NB4 (cell line): Measurements from ENCODE around the gene ZDHHC7.

Experiments used
- POLR2A ChIP-seq: IDR thresholded peaks from 2 replicates; pipeline ENCODE4 v1.6.1; 2011; ENCODE audit warnings: mild to moderate bottlenecking; ENCODE audit not compliant: insufficient read length; ENCODE audit errors: extremely low read depth
- TF ChIP-seq, protein P1 (sequence below): IDR thresholded peaks from one replicate; pipeline ENCODE4 v1.5.1; 2012; ENCODE audit warnings: low read depth, low read length
- TF ChIP-seq, protein P2 (sequence below): IDR thresholded peaks from 2 replicates; pipeline ENCODE4 v1.6.1; 2011; ENCODE audit warnings: low read depth, low read length

DNA sequence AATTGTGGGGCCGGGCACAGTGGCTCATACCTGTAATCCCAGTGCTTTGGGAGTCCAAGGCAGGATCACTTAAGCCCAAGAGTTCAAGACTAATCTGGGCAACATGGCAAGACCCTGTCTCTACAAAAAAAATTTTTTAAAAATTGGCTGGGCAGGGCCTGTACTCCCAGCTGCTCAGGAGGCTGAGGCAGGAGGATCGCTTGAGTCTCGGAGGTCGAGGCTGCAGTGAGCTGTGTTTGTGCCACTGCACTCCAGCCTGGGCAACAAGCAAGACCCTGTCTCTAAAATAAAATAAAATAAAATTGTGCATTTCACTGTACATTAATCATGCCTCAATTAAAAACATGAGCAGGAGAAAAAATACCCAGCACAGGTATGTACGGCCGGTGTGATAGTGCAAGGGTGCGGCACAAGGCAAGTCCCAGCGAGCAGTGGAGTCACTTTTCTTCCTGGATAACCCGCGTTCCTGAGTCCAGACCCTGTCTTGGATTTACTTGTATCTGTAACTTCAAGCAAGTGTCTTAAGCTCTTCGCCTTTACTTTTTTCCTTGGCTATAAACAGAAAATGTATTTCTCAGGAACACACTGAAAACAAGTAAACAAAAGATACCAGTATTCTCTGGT lies 11.4 kb downstream of the ZDHHC7 start:
- TF ChIP-seq, protein P1, sequence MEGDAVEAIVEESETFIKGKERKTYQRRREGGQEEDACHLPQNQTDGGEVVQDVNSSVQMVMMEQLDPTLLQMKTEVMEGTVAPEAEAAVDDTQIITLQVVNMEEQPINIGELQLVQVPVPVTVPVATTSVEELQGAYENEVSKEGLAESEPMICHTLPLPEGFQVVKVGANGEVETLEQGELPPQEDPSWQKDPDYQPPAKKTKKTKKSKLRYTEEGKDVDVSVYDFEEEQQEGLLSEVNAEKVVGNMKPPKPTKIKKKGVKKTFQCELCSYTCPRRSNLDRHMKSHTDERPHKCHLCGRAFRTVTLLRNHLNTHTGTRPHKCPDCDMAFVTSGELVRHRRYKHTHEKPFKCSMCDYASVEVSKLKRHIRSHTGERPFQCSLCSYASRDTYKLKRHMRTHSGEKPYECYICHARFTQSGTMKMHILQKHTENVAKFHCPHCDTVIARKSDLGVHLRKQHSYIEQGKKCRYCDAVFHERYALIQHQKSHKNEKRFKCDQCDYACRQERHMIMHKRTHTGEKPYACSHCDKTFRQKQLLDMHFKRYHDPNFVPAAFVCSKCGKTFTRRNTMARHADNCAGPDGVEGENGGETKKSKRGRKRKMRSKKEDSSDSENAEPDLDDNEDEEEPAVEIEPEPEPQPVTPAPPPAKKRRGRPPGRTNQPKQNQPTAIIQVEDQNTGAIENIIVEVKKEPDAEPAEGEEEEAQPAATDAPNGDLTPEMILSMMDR: no peak
- TF ChIP-seq POLR2A: no peak
- TF ChIP-seq, protein P2, sequence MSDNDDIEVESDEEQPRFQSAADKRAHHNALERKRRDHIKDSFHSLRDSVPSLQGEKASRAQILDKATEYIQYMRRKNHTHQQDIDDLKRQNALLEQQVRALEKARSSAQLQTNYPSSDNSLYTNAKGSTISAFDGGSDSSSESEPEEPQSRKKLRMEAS: no peak
